Dedifferentiated amniotic fluid mesenchymal stem cell (primary cell): ENCODE measurements around the gene FBXO42.
"Not testable (repeated sequence)": the region's sequence is repeated elsewhere in the genome, so short reads cannot be mapped to it uniquely, and the experiment has no call there.

Source experiments
- DNase-seq: peaks from one replicate; pipeline ENCODE4 v3.0.0-alpha.2; 2016; ENCODE audit errors: extremely low spot score

The FBXO42 gene

GRCh38 chr1:16221499-16221898 is 130.8 kb downstream of the FBXO42 start:
- DNase-seq, result no peak

GRCh38 chr1:16219968-16220500 is 132.2 kb downstream of the FBXO42 start:
- no peak for DNase-seq

- DNase-seq, result no peak
Measured at GRCh38 chr1:16218674-16219071, 133.6 kb downstream of the FBXO42 start.

- DNase-seq, result no peak
Measured at GRCh38 chr1:16218014-16218673, 134.1 kb downstream of the FBXO42 start.

- peak; percentile 96 for DNase-seq
Measured at GRCh38 chr1:16217061-16217785, 135.1 kb downstream of the FBXO42 start.

- DNase-seq, result peak; percentile 39
Measured at GRCh38 chr1:16215882-16216753, 136.2 kb downstream of the FBXO42 start.

- not testable (repeated sequence) for DNase-seq
Measured at GRCh38 chr1:16215240-16215639, 137.0 kb downstream of the FBXO42 start.

GRCh38 chr1:16213544-16213943 is 138.7 kb downstream of the FBXO42 start:
- not testable (repeated sequence) for DNase-seq

GRCh38 chr1:16213013-16213412 is 139.3 kb downstream of the FBXO42 start:
- DNase-seq, result no peak

GRCh38 chr1:16212251-16212961 is 139.9 kb downstream of the FBXO42 start, which contains the start of gene ARHGEF19:
Gene ARHGEF19 (minus strand): TSS chr1:16212652. CDS start chr1:16209054, 3,598 bp downstream.
- DNase-seq, result no peak

GRCh38 chr1:16211824-16212223 is 140.5 kb downstream of the FBXO42 start:
- no peak for DNase-seq

- no peak for DNase-seq
Measured at GRCh38 chr1:16210581-16210980, 141.7 kb downstream of the FBXO42 start.

GRCh38 chr1:16209847-16210407 is 142.4 kb downstream of the FBXO42 start:
- DNase-seq, result no peak

GRCh38 chr1:16209132-16209846 is 143.0 kb downstream of the FBXO42 start:
- DNase-seq, result no peak

GRCh38 chr1:16208270-16208987 is 143.9 kb downstream of the FBXO42 start:
- DNase-seq, result no peak

GRCh38 chr1:16207318-16208269 is 144.7 kb downstream of the FBXO42 start:
- DNase-seq, result no peak

GRCh38 chr1:16206547-16207317 is 145.5 kb downstream of the FBXO42 start:
- peak; percentile 97 for DNase-seq
